CD8-positive, alpha-beta memory T cell (primary cell): ENCODE measurements around the gene PDE9A. TPM values are rescaled to one million over a fixed set of nuclear protein-coding genes. Genes with fewer than 3 reads are reported as not detected.

Experiments used
- CTCF ChIA-PET: fragments of 350-600 bp; sonication (Branson Sonifier 250); formaldehyde crosslinking; loops from one replicate; lab custom pipeline; 2021; ENCODE audit warnings: antibody characterized with exemption; lab: Charles Lee
- POLR2A ChIA-PET: fragments of 350-600 bp; sonication (Branson Sonifier 250); formaldehyde crosslinking; loops from one replicate; lab custom pipeline; 2021; ENCODE audit warnings: antibody characterized with exemption; lab: Charles Lee
- DNase-seq, 5 donors: peaks; one replicate each; pipeline versions ENCODE4 v3.0.0 to v3.0.0-alpha.2; 2020 to 2022; ENCODE audit warnings: mixed read lengths in 1 of 5
- H3K27ac ChIP-seq: one replicate; pipeline ENCODE4 v1.7.0; 2013; ENCODE audit warnings: low read depth, mild to moderate bottlenecking, low read length, moderate library complexity
- H3K27me3 ChIP-seq: 2 replicates; pipeline ENCODE4 v1.7.0; 2013; ENCODE audit warnings: low read length, mild to moderate bottlenecking; ENCODE audit not compliant: insufficient read depth, poor library complexity, severe bottlenecking
- H3K36me3 ChIP-seq: 2 replicates; pipeline ENCODE4 v1.7.0; 2013; ENCODE audit warnings: mild to moderate bottlenecking, low read length, moderate library complexity; ENCODE audit not compliant: insufficient read depth
- H3K4me1 ChIP-seq: 2 replicates; pipeline ENCODE4 v1.7.0; 2013; ENCODE audit warnings: mild to moderate bottlenecking, low read length, moderate library complexity; ENCODE audit not compliant: insufficient read depth
- H3K4me3 ChIP-seq: 2 replicates; pipeline ENCODE4 v1.7.0; 2013; ENCODE audit warnings: mild to moderate bottlenecking, low read length
- H3K9me3 ChIP-seq: 2 replicates; pipeline ENCODE4 v1.7.0; 2013; ENCODE audit warnings: mild to moderate bottlenecking, low read length
- H3K27ac Mint-ChIP-seq, 8 donors: one replicate each; pipeline ENCODE4 v1.8.0; 2020 to 2021; ENCODE audit warnings: mixed read lengths in 8 of 8, mild to moderate bottlenecking in 6 of 8, inconsistent platforms in 3 of 8, moderate library complexity in 3 of 8
- H3K27me3 Mint-ChIP-seq, 2 donors: one replicate each; pipeline ENCODE4 v1.8.0; 2020 to 2021; ENCODE audit warnings: mixed read lengths in 2 of 2, mild to moderate bottlenecking in 1 of 2, moderate library complexity in 1 of 2
- H3K36me3 Mint-ChIP-seq, 3 donors: one replicate each; pipeline ENCODE4 v1.8.0; 2020 to 2021; ENCODE audit warnings: mixed read lengths in 3 of 3, inconsistent platforms in 1 of 3, mild to moderate bottlenecking in 1 of 3
- H3K4me1 Mint-ChIP-seq, 3 donors: one replicate each; pipeline ENCODE4 v1.8.0; 2020 to 2021; ENCODE audit warnings: mixed read lengths in 3 of 3, inconsistent platforms in 1 of 3, mild to moderate bottlenecking in 1 of 3
- H3K4me3 Mint-ChIP-seq, 7 donors: one replicate each; pipeline ENCODE4 v1.8.0; 2020 to 2021; ENCODE audit warnings: mixed read lengths in 7 of 7, mild to moderate bottlenecking in 6 of 7, moderate library complexity in 4 of 7, inconsistent platforms in 2 of 7
- H3K9me3 Mint-ChIP-seq, 5 donors: one replicate each; pipeline ENCODE4 v1.8.0; 2020 to 2022; ENCODE audit warnings: mixed read lengths in 5 of 5, mild to moderate bottlenecking in 3 of 5, moderate library complexity in 2 of 5, inconsistent platforms in 1 of 5
- polyA plus RNA-seq: library from polyadenylated mRNA; unstranded; fragments of 300-500 nt; fragmentation: Illumina TruSeq; gene quantifications from one replicate; pipeline ENCODE4 v1.2.3, GENCODE V29; 2021
- total RNA-seq, 2 experiments: library from RNA; stranded (reverse); gene quantifications; one replicate each; pipeline ENCODE4 v1.2.3, GENCODE V29; 2021

PDE9A gene
- total and polyA plus RNA-seq, 3 experiments from 2014 or later: 1.5 to 2.6 (median 1.7) TPM

GRCh38 chr21:42691901-42692559 is 38.6 kb downstream of the PDE9A start:
- no peaks in the 10 kb centered on the region for H3K4me1 ChIP-seq
- H3K27ac Mint-ChIP-seq: no peak overlapping the region
- ChIA-PET CTCF (no interaction called here), POLR2A (no interaction called here)
- H3K4me1 Mint-ChIP-seq: no peaks in the 10 kb centered on the region
- H3K4me3 Mint-ChIP-seq: no peak overlapping the region
- H3K27ac ChIP-seq: no peak overlapping the region
- no peaks in the 10 kb centered on the region for H3K27me3 ChIP-seq
- no peak for DNase-seq
- H3K36me3 Mint-ChIP-seq: no peaks in the 10 kb centered on the region
- H3K9me3 Mint-ChIP-seq: no peaks in the 10 kb centered on the region
- H3K27me3 Mint-ChIP-seq: no peaks in the 10 kb centered on the region
- H3K36me3 ChIP-seq: no peaks in the 10 kb centered on the region
- H3K4me3 ChIP-seq: no peak overlapping the region
- H3K9me3 ChIP-seq: no peaks in the 10 kb centered on the region

DNA sequence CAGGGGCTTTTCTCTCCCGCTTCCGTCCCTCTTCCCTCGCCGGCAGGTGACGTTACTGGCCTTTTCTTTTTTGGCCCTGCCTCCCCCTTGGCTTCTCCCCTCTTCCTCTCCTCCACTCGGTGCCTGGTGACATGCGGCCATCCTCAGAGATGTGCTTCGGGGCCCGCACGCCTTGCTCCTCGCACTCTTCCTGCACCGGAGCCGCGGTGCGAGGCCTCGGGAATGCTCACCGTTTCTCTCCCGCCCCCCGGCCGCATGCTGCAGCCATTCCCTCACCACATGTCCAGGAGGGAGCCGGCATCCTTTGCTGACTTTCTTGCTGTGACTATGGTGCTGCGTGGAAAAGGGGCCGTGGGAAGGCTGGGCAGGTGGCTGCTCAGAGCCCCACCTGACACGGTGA is 39.3 kb downstream of the PDE9A start:
- CTCF ChIA-PET: no interaction called here
- POLR2A ChIA-PET: no interaction called here

GRCh38 chr21:42694751-42695696 is 41.6 kb downstream of the PDE9A start:
- CTCF ChIA-PET: no interaction called here
- no peaks in the 10 kb centered on the region for H3K4me1 ChIP-seq
- Mint-ChIP-seq H3K27me3 (peaks cover 0 to 2% of the 10 kb centered on the region in 2 donors), H3K9me3 (no peaks in the 10 kb centered on the region), H3K4me3 (no peak overlapping the region), H3K36me3 (no peaks in the 10 kb centered on the region), H3K4me1 (no peaks in the 10 kb centered on the region), H3K27ac (no peak overlapping the region)
- no peaks in the 10 kb centered on the region for H3K27me3 ChIP-seq
- H3K9me3 ChIP-seq: no peaks in the 10 kb centered on the region
- POLR2A ChIA-PET: no interaction called here
- no peaks in the 10 kb centered on the region for H3K36me3 ChIP-seq
- DNase-seq: no peak
- no peak overlapping the region for H3K27ac ChIP-seq
- no peak overlapping the region for H3K4me3 ChIP-seq

More for the DNA sequence above, 39.3 kb downstream of the PDE9A start:
- Mint-ChIP-seq H3K27me3 (no peaks in the 10 kb centered on the region), H3K4me1 (no peaks in the 10 kb centered on the region), H3K36me3 (no peaks in the 10 kb centered on the region), H3K4me3 (no peak overlapping the region), H3K9me3 (no peaks in the 10 kb centered on the region), H3K27ac (no peak overlapping the region)
- DNase-seq: no peak
- Histone ChIP-seq H3K27ac (no peak overlapping the region), H3K27me3 (no peaks in the 10 kb centered on the region), H3K4me3 (no peak overlapping the region), H3K9me3 (no peaks in the 10 kb centered on the region), H3K4me1 (no peaks in the 10 kb centered on the region), H3K36me3 (no peaks in the 10 kb centered on the region)

DNA sequence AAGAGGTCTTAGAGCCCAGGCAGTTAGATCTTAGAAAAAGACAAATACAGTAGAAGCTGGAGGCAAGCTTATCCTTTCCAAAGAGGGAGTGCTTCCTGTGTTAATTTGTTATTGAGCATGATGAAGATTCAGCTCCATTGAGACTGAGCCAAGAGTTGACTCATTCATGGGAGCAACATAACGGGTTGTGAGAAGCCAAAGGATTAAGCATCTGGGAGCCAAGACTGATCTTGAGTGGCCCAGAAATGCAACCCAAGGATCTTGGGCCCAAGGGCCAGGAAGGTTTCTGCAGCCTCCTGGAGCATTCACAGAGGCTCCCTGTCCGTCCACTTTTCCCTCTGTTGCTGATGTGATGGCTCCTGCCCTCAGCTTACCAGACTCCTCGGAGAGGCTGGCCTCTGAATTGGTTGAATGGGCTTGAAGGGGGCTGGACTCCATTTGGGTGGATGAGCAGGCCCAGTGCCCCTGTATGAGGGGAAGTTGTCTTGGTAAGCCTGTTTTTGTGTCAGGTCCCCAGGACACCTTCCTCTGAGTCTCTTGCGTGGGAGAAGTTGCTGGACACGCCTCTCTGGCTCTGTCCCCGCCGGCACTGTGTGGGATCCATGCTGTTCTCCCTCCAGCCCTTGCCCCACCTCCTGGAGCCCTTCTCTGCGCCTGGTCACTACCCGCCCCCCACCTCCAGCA is 42.4 kb downstream of the PDE9A start:
- H3K27ac Mint-ChIP-seq: no peak overlapping the region
- H3K27me3 Mint-ChIP-seq: peaks cover 0 to 2% of the 10 kb centered on the region in 2 donors
- no peaks in the 10 kb centered on the region for H3K36me3 Mint-ChIP-seq
- Histone ChIP-seq H3K4me1 (no peaks in the 10 kb centered on the region), H3K36me3 (no peaks in the 10 kb centered on the region), H3K27me3 (no peaks in the 10 kb centered on the region), H3K27ac (no peak overlapping the region), H3K9me3 (no peaks in the 10 kb centered on the region), H3K4me3 (no peak overlapping the region)
- ChIA-PET POLR2A (no interaction called here), CTCF (no interaction called here)
- no peak overlapping the region for H3K4me3 Mint-ChIP-seq
- no peaks in the 10 kb centered on the region for H3K4me1 Mint-ChIP-seq
- H3K9me3 Mint-ChIP-seq: no peaks in the 10 kb centered on the region
- no peak for DNase-seq

GRCh38 chr21:42696501-42697040 is 43.1 kb downstream of the PDE9A start:
- CTCF ChIA-PET: no interaction called here

DNA sequence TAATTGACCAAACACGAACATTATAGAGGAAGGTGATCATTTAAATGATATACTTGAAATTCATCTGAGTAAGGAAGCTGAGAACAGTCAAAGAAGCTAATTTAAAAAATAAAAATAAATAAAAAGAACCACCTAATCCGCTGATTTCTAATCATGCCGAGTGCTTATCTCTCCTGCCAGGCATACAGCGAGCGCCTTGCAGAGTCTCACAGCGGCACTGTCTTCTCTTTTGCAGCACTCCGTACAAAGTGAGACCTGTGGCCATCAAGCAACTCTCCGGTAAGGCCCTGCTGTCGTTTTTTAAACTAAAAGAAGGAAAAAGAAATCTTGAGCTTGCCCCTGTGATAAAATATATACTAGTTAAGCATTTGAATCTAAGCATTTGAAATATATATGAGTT is 45.3 kb downstream of the PDE9A start:
- ChIA-PET CTCF (no interaction called here), POLR2A (no interaction called here)
- no peak for DNase-seq
- H3K36me3 Mint-ChIP-seq: peaks cover 0 to 1% (median 0%) of the 10 kb centered on the region in 3 donors
- H3K27ac Mint-ChIP-seq: no peak overlapping the region
- H3K4me3 Mint-ChIP-seq: no peak overlapping the region
- H3K27me3 Mint-ChIP-seq: peaks cover 2 to 4% of the 10 kb centered on the region in 2 donors
- H3K4me3 ChIP-seq: no peak overlapping the region
- no peaks in the 10 kb centered on the region for H3K9me3 ChIP-seq
- H3K27me3 ChIP-seq: no peaks in the 10 kb centered on the region
- no peaks in the 10 kb centered on the region for H3K4me1 ChIP-seq
- H3K9me3 Mint-ChIP-seq: no peaks in the 10 kb centered on the region
- no peaks in the 10 kb centered on the region for H3K36me3 ChIP-seq
- no peak overlapping the region for H3K27ac ChIP-seq
- H3K4me1 Mint-ChIP-seq: no peaks in the 10 kb centered on the region

More at GRCh38 chr21:42696501-42697040, 43.1 kb downstream of the PDE9A start:
- DNase-seq: no peak
- Mint-ChIP-seq H3K4me3 (no peak overlapping the region), H3K27me3 (peaks cover 0 to 2% of the 10 kb centered on the region in 2 donors), H3K27ac (no peak overlapping the region), H3K9me3 (no peaks in the 10 kb centered on the region), H3K4me1 (no peaks in the 10 kb centered on the region), H3K36me3 (no peaks in the 10 kb centered on the region)
- no peaks in the 10 kb centered on the region for H3K9me3 ChIP-seq
- H3K27me3 ChIP-seq: no peaks in the 10 kb centered on the region
- POLR2A ChIA-PET: no interaction called here
- H3K4me3 ChIP-seq: no peak overlapping the region
- no peaks in the 10 kb centered on the region for H3K4me1 ChIP-seq
- no peak overlapping the region for H3K27ac ChIP-seq
- H3K36me3 ChIP-seq: no peaks in the 10 kb centered on the region

GRCh38 chr21:42699196-42699595 is 45.8 kb downstream of the PDE9A start:
- POLR2A ChIA-PET: no interaction called here
- H3K4me1 Mint-ChIP-seq: no peaks in the 10 kb centered on the region
- CTCF ChIA-PET: no interaction called here

More at GRCh38 chr21:42699196-42699595, 45.8 kb downstream of the PDE9A start:
- H3K27ac ChIP-seq: no peak overlapping the region
- peaks cover 0 to 1% (median 0%) of the 10 kb centered on the region in 3 donors for H3K36me3 Mint-ChIP-seq
- H3K27me3 Mint-ChIP-seq: peaks cover 2 to 4% of the 10 kb centered on the region in 2 donors
- H3K4me3 ChIP-seq: no peak overlapping the region
- H3K4me3 Mint-ChIP-seq: no peak overlapping the region
- no peaks in the 10 kb centered on the region for H3K36me3 ChIP-seq
- no peak overlapping the region for H3K27ac Mint-ChIP-seq
- H3K27me3 ChIP-seq: no peaks in the 10 kb centered on the region
- H3K4me1 ChIP-seq: no peaks in the 10 kb centered on the region
- H3K9me3 Mint-ChIP-seq: no peaks in the 10 kb centered on the region
- no peaks in the 10 kb centered on the region for H3K9me3 ChIP-seq
- DNase-seq: no peak
